Measurements from ENCODE around the gene CYP2W1.

GRCh38 chr7:979151-979550, 3.8 kb upstream of the CYP2W1 start:
- no peak for TF ChIP-seq CTCF (IDR thresholded peaks at IDR 0.05)
- TF ChIP-seq POLR2A (IDR thresholded peaks at IDR 0.05): no peak
